Measurements from ENCODE around the gene TMEM38B. TPM values are rescaled to one million over a fixed set of nuclear protein-coding genes. Genes with fewer than 3 reads are reported as not detected.

Gene TMEM38B
- polyA plus RNA-seq, 3 donors, result 4.5 to 14.8 (median 12.2) TPM

DNA sequence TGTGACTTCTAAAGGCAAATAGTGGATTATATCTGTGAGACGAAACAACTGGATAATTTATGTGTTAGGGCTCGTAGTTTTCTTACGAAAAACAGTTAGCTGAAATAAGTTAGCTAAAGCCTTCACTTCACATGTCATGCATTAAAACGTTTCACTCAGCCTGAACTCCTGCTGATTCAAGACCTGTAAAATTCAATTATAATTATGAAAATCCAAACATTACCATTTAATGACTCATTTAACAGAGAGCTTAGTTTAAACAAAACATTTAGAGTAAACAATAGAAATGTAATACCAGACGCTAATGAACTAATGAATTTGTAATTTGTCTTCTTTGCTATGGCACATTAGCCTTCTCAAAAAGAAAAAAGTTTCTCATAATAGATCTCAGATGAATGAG is 30.4 kb upstream of the TMEM38B start:
- no peaks in the 10 kb centered on the region for H3K9me3 ChIP-seq (replicated peaks in 1 of 2; ENCODE audit: control insufficient read depth in 1 of 2, insufficient read depth in 1 of 2, low read length in 2 of 2)
- no peak overlapping the region for H3K4me3 Mint-ChIP-seq
- WGBS (ENCODE audit: insufficient coverage), result no CpG with 5 or more reads among the region's 5 CpGs

DNA sequence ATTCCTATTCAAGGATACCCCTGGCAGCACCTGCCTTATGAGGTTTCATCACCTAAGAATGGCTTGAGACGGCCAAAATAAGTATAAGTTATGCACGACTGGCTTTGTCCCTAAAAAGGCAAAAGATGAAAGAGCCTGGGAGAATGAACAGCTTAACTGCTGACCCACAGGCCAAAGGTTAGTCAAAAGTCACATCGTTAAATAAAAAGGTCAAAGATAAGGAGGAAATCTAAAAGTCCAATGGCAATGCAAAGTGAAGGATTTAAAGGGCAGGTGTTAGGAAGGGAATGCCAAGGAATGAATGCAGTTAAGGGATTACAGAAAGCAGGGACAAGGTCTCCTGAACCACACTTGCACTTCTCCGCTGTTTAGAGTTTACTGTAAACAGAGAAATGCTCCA is 26.5 kb upstream of the TMEM38B start:
- H3K79me2 ChIP-seq (ENCODE audit: insufficient read depth, low read length), result no peaks in the 10 kb centered on the region
- peaks cover 6% of the 10 kb centered on the region in 2 donors for H3K4me1 ChIP-seq (ENCODE audit: control insufficient read depth in 1 of 2, insufficient read depth in 2 of 2, low read length in 2 of 2)
- intact Hi-C loops (cut with micrococcal nuclease), result no loop called here
- no peaks in the 10 kb centered on the region for H4K20me1 ChIP-seq (ENCODE audit: insufficient read depth, low read length)
- TF ChIP-seq, protein P1, sequence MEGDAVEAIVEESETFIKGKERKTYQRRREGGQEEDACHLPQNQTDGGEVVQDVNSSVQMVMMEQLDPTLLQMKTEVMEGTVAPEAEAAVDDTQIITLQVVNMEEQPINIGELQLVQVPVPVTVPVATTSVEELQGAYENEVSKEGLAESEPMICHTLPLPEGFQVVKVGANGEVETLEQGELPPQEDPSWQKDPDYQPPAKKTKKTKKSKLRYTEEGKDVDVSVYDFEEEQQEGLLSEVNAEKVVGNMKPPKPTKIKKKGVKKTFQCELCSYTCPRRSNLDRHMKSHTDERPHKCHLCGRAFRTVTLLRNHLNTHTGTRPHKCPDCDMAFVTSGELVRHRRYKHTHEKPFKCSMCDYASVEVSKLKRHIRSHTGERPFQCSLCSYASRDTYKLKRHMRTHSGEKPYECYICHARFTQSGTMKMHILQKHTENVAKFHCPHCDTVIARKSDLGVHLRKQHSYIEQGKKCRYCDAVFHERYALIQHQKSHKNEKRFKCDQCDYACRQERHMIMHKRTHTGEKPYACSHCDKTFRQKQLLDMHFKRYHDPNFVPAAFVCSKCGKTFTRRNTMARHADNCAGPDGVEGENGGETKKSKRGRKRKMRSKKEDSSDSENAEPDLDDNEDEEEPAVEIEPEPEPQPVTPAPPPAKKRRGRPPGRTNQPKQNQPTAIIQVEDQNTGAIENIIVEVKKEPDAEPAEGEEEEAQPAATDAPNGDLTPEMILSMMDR (IDR thresholded peaks at IDR 0.05), result no peak
- H3K4me3 Mint-ChIP-seq, result no peak overlapping the region
- no peak overlapping the region for H3K27ac Mint-ChIP-seq
- H3K27me3 ChIP-seq (ENCODE audit: control insufficient read depth in 2 of 2, insufficient read depth in 2 of 2, low read length in 2 of 2), result no peaks in the 10 kb centered on the region
- WGBS (ENCODE audit: insufficient coverage), result 93% methylated on average over 2 of the region's 4 CpGs
- H3K27ac ChIP-seq (ENCODE audit: low read depth in 1 of 2, low read length in 2 of 2), result no peak overlapping the region
- H3K36me3 Mint-ChIP-seq, result no peaks in the 10 kb centered on the region
- DNase-seq, result no peak
- H3K9me3 ChIP-seq (replicated peaks in 1 of 2; ENCODE audit: control insufficient read depth in 1 of 2, insufficient read depth in 1 of 2, low read length in 2 of 2), result no peaks in the 10 kb centered on the region
- no peak overlapping the region for H3K9ac ChIP-seq (ENCODE audit: insufficient read depth, low read length, poor library complexity, severe bottlenecking)
- peaks cover 8% of the 10 kb centered on the region for H3K4me1 Mint-ChIP-seq
- H3K36me3 ChIP-seq (replicated peaks in 1 of 2; ENCODE audit: control insufficient read depth in 1 of 2, insufficient read depth in 2 of 2, low read length in 2 of 2), result no peaks in the 10 kb centered on the region
- H3K4me2 ChIP-seq (replicated peaks; ENCODE audit: extremely low read depth, low read length, poor library complexity, severe bottlenecking), result no peak overlapping the region
- no peak overlapping the region for H3K4me3 ChIP-seq (replicated peaks in 1 of 3; ENCODE audit: low read depth in 2 of 3, low read length in 3 of 3)
- H2AFZ ChIP-seq (ENCODE audit: insufficient read depth, low read depth, low read length, poor library complexity, severe bottlenecking), result no peak overlapping the region
- H3K27me3 Mint-ChIP-seq (ENCODE audit: low read depth in 3 of 3), result peaks cover 0 to 1% (median 0%) of the 10 kb centered on the region in 3 donors
- H3K9me3 Mint-ChIP-seq, result peaks cover 0 to 2% (median 0%) of the 10 kb centered on the region in 7 donors

More for the DNA sequence above, 30.4 kb upstream of the TMEM38B start:
- Histone ChIP-seq H3K36me3 (replicated peaks in 1 of 2; ENCODE audit: control insufficient read depth in 1 of 2, insufficient read depth in 2 of 2, low read length in 2 of 2) (no peaks in the 10 kb centered on the region), H3K9ac (ENCODE audit: insufficient read depth, low read length, poor library complexity, severe bottlenecking) (no peak overlapping the region), H3K27ac (ENCODE audit: low read depth in 1 of 2, low read length in 2 of 2) (no peak overlapping the region), H4K20me1 (ENCODE audit: insufficient read depth, low read length) (no peaks in the 10 kb centered on the region), H2AFZ (ENCODE audit: insufficient read depth, low read depth, low read length, poor library complexity, severe bottlenecking) (no peak overlapping the region), H3K4me1 (ENCODE audit: control insufficient read depth in 1 of 2, insufficient read depth in 2 of 2, low read length in 2 of 2) (no peaks in the 10 kb centered on the region), H3K4me3 (replicated peaks in 1 of 3; ENCODE audit: low read depth in 2 of 3, low read length in 3 of 3) (no peak overlapping the region), H3K79me2 (ENCODE audit: insufficient read depth, low read length) (no peaks in the 10 kb centered on the region), H3K4me2 (replicated peaks; ENCODE audit: extremely low read depth, low read length, poor library complexity, severe bottlenecking) (no peak overlapping the region), H3K27me3 (ENCODE audit: control insufficient read depth in 2 of 2, insufficient read depth in 2 of 2, low read length in 2 of 2) (no peaks in the 10 kb centered on the region)
- Mint-ChIP-seq H3K4me1 (no peaks in the 10 kb centered on the region), H3K27ac (no peak overlapping the region), H3K27me3 (ENCODE audit: low read depth in 3 of 3) (peaks cover 0 to 4% (median 3%) of the 10 kb centered on the region in 3 donors), H3K9me3 (no peaks in the 10 kb centered on the region), H3K36me3 (no peaks in the 10 kb centered on the region)
- intact Hi-C loops (cut with micrococcal nuclease), result no loop called here
- no peak for DNase-seq
- TF ChIP-seq, protein P1 (IDR thresholded peaks at IDR 0.05), result no peak
